ENCODE results near the gene ANKRD16. TPM values are rescaled to one million over a fixed set of nuclear protein-coding genes. Genes with fewer than 3 reads are reported as not detected.

The ANKRD16 gene
- total and polyA plus RNA-seq, 2 of the 13 experiments (the other 11 are each of a cell fraction or from before 2014, with no cell fraction given), result 8.0 to 11.4 TPM

DNA sequence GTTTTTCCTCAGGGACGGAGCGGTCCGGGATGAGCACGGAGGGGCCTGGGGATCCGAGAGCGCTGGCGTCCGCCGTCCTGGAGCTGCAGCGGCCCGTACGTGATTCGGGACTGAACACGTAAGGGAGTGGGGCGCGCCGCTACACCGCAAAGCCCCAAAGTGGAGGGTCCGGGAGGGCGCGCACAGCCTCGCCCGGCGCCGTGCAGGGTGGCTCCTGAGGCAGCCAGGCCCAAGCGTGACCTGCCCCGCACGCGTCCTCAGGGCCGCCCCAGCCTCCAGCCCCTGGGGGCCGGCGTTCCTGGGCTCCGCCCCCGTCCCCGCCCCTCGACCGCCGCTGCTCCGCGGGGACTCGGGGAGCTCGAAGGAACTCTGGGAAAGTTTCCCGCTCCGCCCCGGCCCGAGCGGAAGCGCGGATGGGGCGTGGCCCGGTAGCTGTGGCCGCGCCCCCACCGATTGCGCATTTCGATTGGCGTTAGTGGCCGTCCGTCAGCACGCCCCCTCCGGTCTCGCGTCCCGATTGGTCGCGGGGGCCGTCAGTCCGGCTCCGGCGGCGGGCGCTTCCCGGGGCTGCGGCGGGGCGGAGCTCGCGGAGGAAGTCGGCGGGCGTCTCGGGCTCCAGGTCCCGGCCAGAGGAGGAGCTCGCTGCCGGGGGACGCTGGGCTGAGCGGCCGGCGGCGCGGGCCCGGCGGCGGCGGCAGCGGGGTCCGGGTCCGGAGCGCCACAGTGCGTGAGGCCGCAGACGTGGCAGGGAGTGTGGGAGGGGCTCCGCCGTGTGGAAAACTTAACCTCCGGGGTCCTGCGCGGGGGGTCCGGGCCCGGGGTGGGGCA, at the start of gene ANKRD16, which contains the start of gene FBH1 (continued):
- TF ChIP-seq CAMTA2 (CRISPR knock-in tag; IDR thresholded peaks at IDR 0.05; ENCODE audit: borderline replicate concordance) (0 out of 2 replicates have a peak, but pooled peaks have one; percentile 26), POLR2G (IDR thresholded peaks at IDR 0.05; ENCODE audit: low read depth, low read length) (peak; percentile 94), ZNF484 (CRISPR knock-in tag; IDR thresholded peaks at IDR 0.05; ENCODE audit: borderline replicate concordance, low read depth) (no peak), ZNF780A (CRISPR knock-in tag; IDR thresholded peaks at IDR 0.05) (no peak), TAF15 (IDR thresholded peaks at IDR 0.05; ENCODE audit: low read depth, low read length, poor library complexity, severe bottlenecking) (no peak), ZNF160 (CRISPR knock-in tag; IDR thresholded peaks at IDR 0.05) (peak; percentile 59; the same call in 1 of the 2 replicates), ZNF543 (CRISPR knock-in tag; IDR thresholded peaks at IDR 0.05) (no peak), ZNF788 (CRISPR knock-in tag; IDR thresholded peaks at IDR 0.05; ENCODE audit: borderline replicate concordance) (peak; percentile 47; the same call in 1 of the 2 replicates), ZNF33B (CRISPR knock-in tag; IDR thresholded peaks at IDR 0.05) (0 out of 2 replicates have a peak, but pooled peaks have one; percentile 13), ZFP62 (CRISPR knock-in tag; IDR thresholded peaks at IDR 0.05) (no peak), ELF3 (CRISPR knock-in tag; IDR thresholded peaks at IDR 0.05) (peak; percentile 64), ARNTL (CRISPR knock-in tag; IDR thresholded peaks at IDR 0.05) (peak; percentile 77), ZNF761 (CRISPR knock-in tag; conservative IDR thresholded peaks at IDR 0.05) (no peak; the same call in 1 of the 2 replicates), ZNF331 (CRISPR knock-in tag; IDR thresholded peaks at IDR 0.05) (peak; percentile 53; the same call in 1 of the 2 replicates), REPIN1 (CRISPR knock-in tag; IDR thresholded peaks at IDR 0.05; ENCODE audit: borderline replicate concordance, low read depth) (peak; percentile 72)
- TF ChIP-seq, protein P1, sequence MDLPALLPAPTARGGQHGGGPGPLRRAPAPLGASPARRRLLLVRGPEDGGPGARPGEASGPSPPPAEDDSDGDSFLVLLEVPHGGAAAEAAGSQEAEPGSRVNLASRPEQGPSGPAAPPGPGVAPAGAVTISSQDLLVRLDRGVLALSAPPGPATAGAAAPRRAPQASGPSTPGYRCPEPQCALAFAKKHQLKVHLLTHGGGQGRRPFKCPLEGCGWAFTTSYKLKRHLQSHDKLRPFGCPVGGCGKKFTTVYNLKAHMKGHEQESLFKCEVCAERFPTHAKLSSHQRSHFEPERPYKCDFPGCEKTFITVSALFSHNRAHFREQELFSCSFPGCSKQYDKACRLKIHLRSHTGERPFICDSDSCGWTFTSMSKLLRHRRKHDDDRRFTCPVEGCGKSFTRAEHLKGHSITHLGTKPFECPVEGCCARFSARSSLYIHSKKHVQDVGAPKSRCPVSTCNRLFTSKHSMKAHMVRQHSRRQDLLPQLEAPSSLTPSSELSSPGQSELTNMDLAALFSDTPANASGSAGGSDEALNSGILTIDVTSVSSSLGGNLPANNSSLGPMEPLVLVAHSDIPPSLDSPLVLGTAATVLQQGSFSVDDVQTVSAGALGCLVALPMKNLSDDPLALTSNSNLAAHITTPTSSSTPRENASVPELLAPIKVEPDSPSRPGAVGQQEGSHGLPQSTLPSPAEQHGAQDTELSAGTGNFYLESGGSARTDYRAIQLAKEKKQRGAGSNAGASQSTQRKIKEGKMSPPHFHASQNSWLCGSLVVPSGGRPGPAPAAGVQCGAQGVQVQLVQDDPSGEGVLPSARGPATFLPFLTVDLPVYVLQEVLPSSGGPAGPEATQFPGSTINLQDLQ (CRISPR knock-in tag; IDR thresholded peaks at IDR 0.05), result peak; percentile 55; the same call in 1 of the 2 replicates
- TF ChIP-seq, protein P2, sequence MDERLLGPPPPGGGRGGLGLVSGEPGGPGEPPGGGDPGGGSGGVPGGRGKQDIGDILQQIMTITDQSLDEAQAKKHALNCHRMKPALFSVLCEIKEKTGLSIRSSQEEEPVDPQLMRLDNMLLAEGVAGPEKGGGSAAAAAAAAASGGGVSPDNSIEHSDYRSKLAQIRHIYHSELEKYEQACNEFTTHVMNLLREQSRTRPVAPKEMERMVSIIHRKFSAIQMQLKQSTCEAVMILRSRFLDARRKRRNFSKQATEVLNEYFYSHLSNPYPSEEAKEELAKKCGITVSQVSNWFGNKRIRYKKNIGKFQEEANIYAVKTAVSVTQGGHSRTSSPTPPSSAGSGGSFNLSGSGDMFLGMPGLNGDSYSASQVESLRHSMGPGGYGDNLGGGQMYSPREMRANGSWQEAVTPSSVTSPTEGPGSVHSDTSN (CRISPR knock-in tag; IDR thresholded peaks at IDR 0.05), result peak; percentile 98
- TF ChIP-seq, protein P3, sequence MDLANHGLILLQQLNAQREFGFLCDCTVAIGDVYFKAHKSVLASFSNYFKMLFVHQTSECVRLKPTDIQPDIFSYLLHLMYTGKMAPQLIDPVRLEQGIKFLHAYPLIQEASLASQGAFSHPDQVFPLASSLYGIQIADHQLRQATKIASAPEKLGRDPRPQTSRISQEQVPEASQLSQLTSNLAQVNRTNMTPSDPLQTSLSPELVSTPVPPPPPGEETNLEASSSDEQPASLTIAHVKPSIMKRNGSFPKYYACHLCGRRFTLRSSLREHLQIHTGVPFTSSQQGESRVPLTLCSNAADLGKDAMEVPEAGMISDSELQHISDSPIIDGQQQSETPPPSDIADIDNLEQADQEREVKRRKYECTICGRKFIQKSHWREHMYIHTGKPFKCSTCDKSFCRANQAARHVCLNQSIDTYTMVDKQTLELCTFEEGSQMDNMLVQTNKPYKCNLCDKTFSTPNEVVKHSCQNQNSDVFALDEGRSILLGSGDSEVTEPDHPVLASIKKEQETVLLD (CRISPR knock-in tag; IDR thresholded peaks at IDR 0.05; ENCODE audit: low read depth), result peak; percentile 99
- TF ChIP-seq, protein P4, sequence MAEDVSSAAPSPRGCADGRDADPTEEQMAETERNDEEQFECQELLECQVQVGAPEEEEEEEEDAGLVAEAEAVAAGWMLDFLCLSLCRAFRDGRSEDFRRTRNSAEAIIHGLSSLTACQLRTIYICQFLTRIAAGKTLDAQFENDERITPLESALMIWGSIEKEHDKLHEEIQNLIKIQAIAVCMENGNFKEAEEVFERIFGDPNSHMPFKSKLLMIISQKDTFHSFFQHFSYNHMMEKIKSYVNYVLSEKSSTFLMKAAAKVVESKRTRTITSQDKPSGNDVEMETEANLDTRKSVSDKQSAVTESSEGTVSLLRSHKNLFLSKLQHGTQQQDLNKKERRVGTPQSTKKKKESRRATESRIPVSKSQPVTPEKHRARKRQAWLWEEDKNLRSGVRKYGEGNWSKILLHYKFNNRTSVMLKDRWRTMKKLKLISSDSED (CRISPR knock-in tag; IDR thresholded peaks at IDR 0.05), result no peak
- TF ChIP-seq, protein P5, sequence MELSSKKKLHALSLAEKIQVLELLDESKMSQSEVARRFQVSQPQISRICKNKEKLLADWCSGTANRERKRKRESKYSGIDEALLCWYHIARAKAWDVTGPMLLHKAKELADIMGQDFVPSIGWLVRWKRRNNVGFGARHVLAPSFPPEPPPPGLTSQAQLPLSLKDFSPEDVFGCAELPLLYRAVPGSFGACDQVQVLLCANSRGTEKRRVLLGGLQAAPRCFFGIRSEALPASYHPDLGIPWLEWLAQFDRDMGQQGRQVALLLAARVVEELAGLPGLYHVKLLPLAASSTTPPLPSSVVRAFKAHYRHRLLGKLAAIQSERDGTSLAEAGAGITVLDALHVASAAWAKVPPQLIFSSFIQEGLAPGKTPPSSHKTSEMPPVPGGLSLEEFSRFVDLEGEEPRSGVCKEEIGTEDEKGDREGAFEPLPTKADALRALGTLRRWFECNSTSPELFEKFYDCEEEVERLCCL (CRISPR knock-in tag; IDR thresholded peaks at IDR 0.05; ENCODE audit: borderline replicate concordance), result no peak
